HEK293 (cell line): Measurements from ENCODE around the gene AXIN1.

ENCODE experiments used
- CTCF ChIA-PET: fragments of 350-600 bp; formaldehyde crosslinking; extraction: SDS; loops from one replicate; lab custom pipeline; 2021; ENCODE audit warnings: antibody characterized with exemption; lab: Yijun Ruan, JAX
- POLR2A ChIA-PET: fragments of 300-600 bp; formaldehyde crosslinking; extraction: SDS; loops from one replicate; lab custom pipeline; 2020; ENCODE audit warnings: antibody characterized with exemption, inconsistent platforms; lab: Yijun Ruan, JAX
- H3K27ac ChIP-seq: fragments of 200-500 bp; sonication (Bioruptor generic); 2 replicates; pipeline ENCODE4 v1.5.1; 2014; ENCODE audit warnings: low read depth, low read length, control low read depth, inconsistent platforms; ENCODE audit errors: extremely low read depth
- H3K36me3 ChIP-seq, 2 experiments: fragments of 200-500 bp in 1 of 2; sonication (Bioruptor generic) in 1 of 2; 1 replicate in 1 of 2; 2 replicates in 1 of 2; pipeline ENCODE4 v1.5.1; 2014 to 2017; ENCODE audit warnings: inconsistent platforms in 2 of 2, low read length in 2 of 2; ENCODE audit not compliant: control insufficient read depth in 2 of 2, insufficient read depth in 1 of 2
- H3K4me1 ChIP-seq: fragments of 200-500 bp; sonication (Bioruptor generic); 2 replicates; pipeline ENCODE4 v1.5.1; 2014; ENCODE audit warnings: mild to moderate bottlenecking, low read length, inconsistent platforms; ENCODE audit not compliant: control insufficient read depth, insufficient read depth
- H3K4me3 ChIP-seq: 2 replicates; pipeline ENCODE4 v1.5.1; 2011; ENCODE audit warnings: low read depth, mild to moderate bottlenecking, control low read depth, low read length, moderate library complexity
- H3K9me3 ChIP-seq: fragments of 200-500 bp; sonication (Bioruptor generic); 2 replicates; pipeline ENCODE4 v1.5.1; 2014; ENCODE audit warnings: low read depth, low read length, inconsistent platforms; ENCODE audit not compliant: control insufficient read depth, insufficient read depth
- GLIS2 ChIP-seq: fragments of 450-650 bp; formaldehyde crosslinking; IDR thresholded peaks from 2 replicates; pipeline ENCODE4 v1.5.1; 2016; ENCODE audit warnings: missing biosample characterization, missing genetic modification characterization
- KLF16 ChIP-seq: fragments of 450-650 bp; formaldehyde crosslinking; IDR thresholded peaks from 2 replicates; pipeline ENCODE4 v1.5.1; 2017; ENCODE audit warnings: missing biosample characterization, missing genetic modification characterization
- KLF7 ChIP-seq: fragments of 450-650 bp; formaldehyde crosslinking; IDR thresholded peaks from 2 replicates; pipeline ENCODE4 v1.5.1; 2016; ENCODE audit warnings: missing biosample characterization, missing genetic modification characterization, borderline replicate concordance
- OSR2 ChIP-seq: fragments of 450-650 bp; formaldehyde crosslinking; IDR thresholded peaks from 2 replicates; pipeline ENCODE4 v1.5.1; 2016; ENCODE audit warnings: missing biosample characterization, missing genetic modification characterization
- REPIN1 ChIP-seq: fragments of 450-650 bp; formaldehyde crosslinking; IDR thresholded peaks from 2 replicates; pipeline ENCODE4 v1.5.1; 2017; ENCODE audit warnings: missing biosample characterization, missing genetic modification characterization, low read depth
- ZBTB7A ChIP-seq: fragments of 450-650 bp; formaldehyde crosslinking; IDR thresholded peaks from 2 replicates; pipeline ENCODE4 v1.5.1; 2016; ENCODE audit warnings: low read depth, missing biosample characterization, missing genetic modification characterization
- ZFP37 ChIP-seq: fragments of 450-650 bp; formaldehyde crosslinking; IDR thresholded peaks from 2 replicates; pipeline ENCODE4 v1.5.1; 2016; ENCODE audit warnings: missing biosample characterization, missing genetic modification characterization
- ZFP69B ChIP-seq: fragments of 450-650 bp; formaldehyde crosslinking; IDR thresholded peaks from 2 replicates; pipeline ENCODE4 v1.5.1; 2016; ENCODE audit warnings: missing biosample characterization, missing genetic modification characterization
- ZNF10 ChIP-seq: fragments of 450-650 bp; formaldehyde crosslinking; IDR thresholded peaks from 2 replicates; pipeline ENCODE4 v1.5.1; 2017; ENCODE audit warnings: missing biosample characterization, missing genetic modification characterization
- ZNF121 ChIP-seq: fragments of 450-650 bp; formaldehyde crosslinking; IDR thresholded peaks from 2 replicates; pipeline ENCODE4 v1.5.1; 2016; ENCODE audit warnings: missing biosample characterization, missing genetic modification characterization
- ZNF132 ChIP-seq: fragments of 450-650 bp; formaldehyde crosslinking; IDR thresholded peaks from 2 replicates; pipeline ENCODE4 v1.5.1; 2017; ENCODE audit warnings: missing biosample characterization, missing genetic modification characterization, borderline replicate concordance
- ZNF133 ChIP-seq: fragments of 450-650 bp; formaldehyde crosslinking; IDR thresholded peaks from 2 replicates; pipeline ENCODE4 v1.5.1; 2016; ENCODE audit warnings: missing biosample characterization, missing genetic modification characterization
- ZNF223 ChIP-seq: fragments of 450-650 bp; formaldehyde crosslinking; IDR thresholded peaks from 2 replicates; pipeline ENCODE4 v1.5.1; 2016; ENCODE audit warnings: missing biosample characterization, missing genetic modification characterization
- ZNF292 ChIP-seq: fragments of 450-650 bp; formaldehyde crosslinking; IDR thresholded peaks from 2 replicates; pipeline ENCODE4 v1.5.1; 2016; ENCODE audit warnings: low read depth, missing biosample characterization, missing genetic modification characterization, borderline replicate concordance
- ZNF514 ChIP-seq: fragments of 450-650 bp; formaldehyde crosslinking; IDR thresholded peaks from 2 replicates; pipeline ENCODE4 v1.5.1; 2016; ENCODE audit warnings: missing biosample characterization, missing genetic modification characterization
- ZNF544 ChIP-seq: fragments of 450-650 bp; formaldehyde crosslinking; IDR thresholded peaks from 2 replicates; pipeline ENCODE4 v1.5.0; 2017; ENCODE audit warnings: missing biosample characterization, missing genetic modification characterization
- ZNF558 ChIP-seq: fragments of 450-650 bp; formaldehyde crosslinking; IDR thresholded peaks from 2 replicates; pipeline ENCODE4 v1.5.1; 2016; ENCODE audit warnings: missing biosample characterization, missing genetic modification characterization
- ZNF585B ChIP-seq: fragments of 450-650 bp; formaldehyde crosslinking; IDR thresholded peaks from 2 replicates; pipeline ENCODE4 v1.5.1; 2016; ENCODE audit warnings: missing biosample characterization, missing genetic modification characterization
- ZNF596 ChIP-seq: fragments of 450-650 bp; IDR thresholded peaks from 2 replicates; pipeline ENCODE4 v1.5.0; 2018; ENCODE audit warnings: missing biosample characterization, mild to moderate bottlenecking, missing genetic modification characterization, moderate library complexity
- ZNF701 ChIP-seq: fragments of 450-650 bp; formaldehyde crosslinking; IDR thresholded peaks from 2 replicates; pipeline ENCODE4 v1.5.1; 2016; ENCODE audit warnings: missing biosample characterization, missing genetic modification characterization
- ZNF707 ChIP-seq: fragments of 450-650 bp; formaldehyde crosslinking; IDR thresholded peaks from 2 replicates; pipeline ENCODE4 v1.5.1; 2016; ENCODE audit warnings: missing biosample characterization, missing genetic modification characterization
- ZNF776 ChIP-seq: fragments of 450-650 bp; formaldehyde crosslinking; IDR thresholded peaks from 2 replicates; pipeline ENCODE4 v1.5.0; 2017; ENCODE audit warnings: missing biosample characterization, missing genetic modification characterization, borderline replicate concordance
- ZXDB ChIP-seq: fragments of 450-650 bp; formaldehyde crosslinking; IDR thresholded peaks from 2 replicates; pipeline ENCODE4 v1.5.1; 2016; ENCODE audit warnings: missing biosample characterization, missing genetic modification characterization
- TF ChIP-seq, protein P1 (sequence below): fragments of 450-650 bp; formaldehyde crosslinking; IDR thresholded peaks from 2 replicates; pipeline ENCODE4 v1.5.1; 2017; ENCODE audit warnings: missing biosample characterization, missing genetic modification characterization
- TF ChIP-seq, protein P2 (sequence below): fragments of 450-650 bp; formaldehyde crosslinking; IDR thresholded peaks from 2 replicates; pipeline ENCODE4 v1.5.1; 2016; ENCODE audit warnings: missing biosample characterization, missing genetic modification characterization
- TF ChIP-seq, protein P3 (sequence below): fragments of 450-650 bp; formaldehyde crosslinking; conservative IDR thresholded peaks from 2 replicates; pipeline ENCODE4 v1.5.1; 2016; ENCODE audit warnings: low read depth, missing biosample characterization, missing genetic modification characterization
- TF ChIP-seq, protein P4 (sequence below): fragments of 450-650 bp; formaldehyde crosslinking; IDR thresholded peaks from 2 replicates; pipeline ENCODE4 v1.5.1; 2017; ENCODE audit warnings: missing biosample characterization, missing genetic modification characterization

AXIN1 gene

DNA sequence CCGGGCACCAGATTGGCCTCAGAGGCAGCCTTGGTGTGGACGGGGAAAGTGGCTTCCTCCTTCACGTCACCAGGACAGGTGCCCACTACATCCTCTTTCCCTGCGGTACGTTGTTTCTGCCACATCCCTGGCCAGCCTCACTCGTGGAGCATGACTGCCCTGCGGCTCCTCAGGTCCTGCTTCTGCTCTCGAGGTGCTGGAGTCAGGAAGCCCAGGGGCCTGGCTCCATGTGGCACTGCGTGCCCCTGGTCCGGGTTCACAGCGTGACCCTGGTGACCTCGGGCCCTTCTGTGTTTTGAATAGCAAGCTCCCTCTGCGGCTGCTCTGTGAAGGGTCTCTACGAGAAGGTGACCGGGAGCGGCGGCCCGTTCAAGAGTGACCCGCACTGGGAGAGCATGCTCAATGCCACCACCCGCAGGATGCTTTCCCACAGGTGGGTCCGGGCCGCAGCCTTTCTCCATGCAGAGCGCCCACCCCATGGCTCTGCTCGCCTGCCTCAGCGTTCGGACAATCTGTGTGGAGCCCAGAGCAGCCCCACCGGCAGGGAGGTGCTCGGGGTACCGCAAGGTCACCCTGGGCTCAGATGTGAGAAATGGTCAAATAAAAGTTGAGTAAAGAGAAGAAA lies 90.3 kb downstream of the AXIN1 start:
- Histone ChIP-seq H3K27ac (no peak overlapping the region), H3K9me3 (no peaks in the 10 kb centered on the region), H3K4me1 (no peaks in the 10 kb centered on the region), H3K4me3 (no peak overlapping the region), H3K36me3 (peaks cover 0 to 55% of the 10 kb centered on the region in 2 experiments; a peak in 2 of 3 replicates)
- TF ChIP-seq OSR2 (tag by site-specific recombination) (no peak), ZNF514 (tag by site-specific recombination) (no peak), ZNF707 (tag by site-specific recombination) (no peak), ZNF133 (no peak), ZXDB (tag by site-specific recombination) (no peak), ZNF10 (tag by site-specific recombination) (no peak), ZBTB7A (tag by site-specific recombination) (no peak), REPIN1 (tag by site-specific recombination) (no peak), ZNF585B (tag by site-specific recombination) (no peak), ZNF132 (tag by site-specific recombination) (no peak), ZNF544 (tag by site-specific recombination) (no peak), KLF7 (tag by site-specific recombination) (no peak), ZFP69B (tag by site-specific recombination) (no peak), ZNF596 (tag by site-specific recombination) (no peak), ZNF223 (tag by site-specific recombination) (no peak), ZNF701 (tag by site-specific recombination) (no peak)
- TF ChIP-seq, protein P1, sequence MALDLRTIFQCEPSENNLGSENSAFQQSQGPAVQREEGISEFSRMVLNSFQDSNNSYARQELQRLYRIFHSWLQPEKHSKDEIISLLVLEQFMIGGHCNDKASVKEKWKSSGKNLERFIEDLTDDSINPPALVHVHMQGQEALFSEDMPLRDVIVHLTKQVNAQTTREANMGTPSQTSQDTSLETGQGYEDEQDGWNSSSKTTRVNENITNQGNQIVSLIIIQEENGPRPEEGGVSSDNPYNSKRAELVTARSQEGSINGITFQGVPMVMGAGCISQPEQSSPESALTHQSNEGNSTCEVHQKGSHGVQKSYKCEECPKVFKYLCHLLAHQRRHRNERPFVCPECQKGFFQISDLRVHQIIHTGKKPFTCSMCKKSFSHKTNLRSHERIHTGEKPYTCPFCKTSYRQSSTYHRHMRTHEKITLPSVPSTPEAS (tag by site-specific recombination), result no peak
- ChIA-PET POLR2A (no interaction called here), CTCF (interaction anchor here (0.9 kb wide), 1 partner anchor 8 kb away, joined by 3 read pairs; no protein-coding TSS in a partner anchor)

DNA sequence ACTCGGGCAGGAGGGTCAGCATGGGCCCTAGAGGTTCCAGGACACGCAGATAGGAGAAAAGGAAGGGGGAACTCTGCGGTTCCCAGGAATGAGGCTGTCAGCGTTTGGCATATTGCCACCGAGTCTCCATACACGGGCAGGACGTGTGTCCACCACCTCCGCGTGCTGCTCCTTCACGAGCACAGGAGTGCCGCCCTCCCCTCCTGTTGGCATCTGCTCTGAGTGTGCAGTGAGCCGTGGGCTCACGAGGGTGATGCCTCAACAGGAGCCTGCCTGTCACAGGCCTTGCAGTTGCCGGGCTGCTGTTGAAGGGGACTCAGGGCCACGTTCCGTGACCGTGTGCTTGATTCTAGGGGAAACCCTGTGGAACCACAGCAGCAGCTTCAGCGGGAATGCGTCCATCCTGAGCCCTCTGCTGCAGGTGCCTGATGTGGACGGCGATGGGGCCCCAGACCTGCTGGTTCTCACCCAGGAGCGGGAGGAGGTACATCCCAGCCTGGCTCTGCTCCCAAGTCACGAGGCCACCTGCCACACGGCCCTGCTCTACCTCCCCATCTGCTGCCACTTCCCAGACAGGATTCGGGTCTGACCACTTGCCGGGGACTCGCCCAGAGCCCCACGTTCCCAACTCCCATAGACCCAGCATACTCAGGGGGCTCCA lies 91.4 kb downstream of the AXIN1 start:
- H3K4me3 ChIP-seq, result no peak overlapping the region
- no peaks in the 10 kb centered on the region for H3K4me1 ChIP-seq
- POLR2A ChIA-PET, result no interaction called here
- H3K27ac ChIP-seq, result no peak overlapping the region
- no peaks in the 10 kb centered on the region for H3K9me3 ChIP-seq
- peaks cover 0 to 56% of the 10 kb centered on the region in 2 experiments; a peak in 2 of 3 replicates for H3K36me3 ChIP-seq
- CTCF ChIA-PET, result no interaction called here
- TF ChIP-seq ZFP37, result no peak
- TF ChIP-seq ZNF292 (tag by site-specific recombination), result no peak
- TF ChIP-seq ZNF558 (tag by site-specific recombination), result no peak
- TF ChIP-seq, protein P2, sequence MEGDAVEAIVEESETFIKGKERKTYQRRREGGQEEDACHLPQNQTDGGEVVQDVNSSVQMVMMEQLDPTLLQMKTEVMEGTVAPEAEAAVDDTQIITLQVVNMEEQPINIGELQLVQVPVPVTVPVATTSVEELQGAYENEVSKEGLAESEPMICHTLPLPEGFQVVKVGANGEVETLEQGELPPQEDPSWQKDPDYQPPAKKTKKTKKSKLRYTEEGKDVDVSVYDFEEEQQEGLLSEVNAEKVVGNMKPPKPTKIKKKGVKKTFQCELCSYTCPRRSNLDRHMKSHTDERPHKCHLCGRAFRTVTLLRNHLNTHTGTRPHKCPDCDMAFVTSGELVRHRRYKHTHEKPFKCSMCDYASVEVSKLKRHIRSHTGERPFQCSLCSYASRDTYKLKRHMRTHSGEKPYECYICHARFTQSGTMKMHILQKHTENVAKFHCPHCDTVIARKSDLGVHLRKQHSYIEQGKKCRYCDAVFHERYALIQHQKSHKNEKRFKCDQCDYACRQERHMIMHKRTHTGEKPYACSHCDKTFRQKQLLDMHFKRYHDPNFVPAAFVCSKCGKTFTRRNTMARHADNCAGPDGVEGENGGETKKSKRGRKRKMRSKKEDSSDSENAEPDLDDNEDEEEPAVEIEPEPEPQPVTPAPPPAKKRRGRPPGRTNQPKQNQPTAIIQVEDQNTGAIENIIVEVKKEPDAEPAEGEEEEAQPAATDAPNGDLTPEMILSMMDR (tag by site-specific recombination), result no peak
- no peak for TF ChIP-seq ZNF776
- no peak for TF ChIP-seq KLF16 (tag by site-specific recombination)
- TF ChIP-seq GLIS2 (tag by site-specific recombination), result no peak
- TF ChIP-seq ZNF121 (tag by site-specific recombination), result no peak
- TF ChIP-seq, protein P3, sequence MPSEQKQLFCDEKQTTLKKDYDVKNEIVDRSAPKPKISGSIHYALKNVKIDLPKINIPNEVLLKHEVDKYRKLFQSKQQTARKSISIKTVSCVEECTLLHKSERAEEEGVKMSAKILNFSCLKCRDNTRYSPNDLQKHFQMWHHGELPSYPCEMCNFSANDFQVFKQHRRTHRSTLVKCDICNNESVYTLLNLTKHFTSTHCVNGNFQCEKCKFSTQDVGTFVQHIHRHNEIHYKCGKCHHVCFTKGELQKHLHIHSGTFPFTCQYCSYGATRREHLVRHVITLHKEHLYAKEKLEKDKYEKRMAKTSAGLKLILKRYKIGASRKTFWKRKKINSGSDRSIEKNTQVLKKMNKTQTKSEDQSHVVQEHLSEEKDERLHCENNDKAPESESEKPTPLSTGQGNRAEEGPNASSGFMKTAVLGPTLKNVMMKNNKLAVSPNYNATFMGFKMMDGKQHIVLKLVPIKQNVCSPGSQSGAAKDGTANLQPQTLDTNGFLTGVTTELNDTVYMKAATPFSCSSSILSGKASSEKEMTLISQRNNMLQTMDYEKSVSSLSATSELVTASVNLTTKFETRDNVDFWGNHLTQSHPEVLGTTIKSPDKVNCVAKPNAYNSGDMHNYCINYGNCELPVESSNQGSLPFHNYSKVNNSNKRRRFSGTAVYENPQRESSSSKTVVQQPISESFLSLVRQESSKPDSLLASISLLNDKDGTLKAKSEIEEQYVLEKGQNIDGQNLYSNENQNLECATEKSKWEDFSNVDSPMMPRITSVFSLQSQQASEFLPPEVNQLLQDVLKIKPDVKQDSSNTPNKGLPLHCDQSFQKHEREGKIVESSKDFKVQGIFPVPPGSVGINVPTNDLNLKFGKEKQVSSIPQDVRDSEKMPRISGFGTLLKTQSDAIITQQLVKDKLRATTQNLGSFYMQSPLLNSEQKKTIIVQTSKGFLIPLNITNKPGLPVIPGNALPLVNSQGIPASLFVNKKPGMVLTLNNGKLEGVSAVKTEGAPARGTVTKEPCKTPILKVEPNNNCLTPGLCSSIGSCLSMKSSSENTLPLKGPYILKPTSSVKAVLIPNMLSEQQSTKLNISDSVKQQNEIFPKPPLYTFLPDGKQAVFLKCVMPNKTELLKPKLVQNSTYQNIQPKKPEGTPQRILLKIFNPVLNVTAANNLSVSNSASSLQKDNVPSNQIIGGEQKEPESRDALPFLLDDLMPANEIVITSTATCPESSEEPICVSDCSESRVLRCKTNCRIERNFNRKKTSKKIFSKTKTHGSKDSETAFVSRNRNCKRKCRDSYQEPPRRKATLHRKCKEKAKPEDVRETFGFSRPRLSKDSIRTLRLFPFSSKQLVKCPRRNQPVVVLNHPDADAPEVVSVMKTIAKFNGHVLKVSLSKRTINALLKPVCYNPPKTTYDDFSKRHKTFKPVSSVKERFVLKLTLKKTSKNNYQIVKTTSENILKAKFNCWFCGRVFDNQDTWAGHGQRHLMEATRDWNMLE (tag by site-specific recombination), result no peak
- TF ChIP-seq, protein P4, sequence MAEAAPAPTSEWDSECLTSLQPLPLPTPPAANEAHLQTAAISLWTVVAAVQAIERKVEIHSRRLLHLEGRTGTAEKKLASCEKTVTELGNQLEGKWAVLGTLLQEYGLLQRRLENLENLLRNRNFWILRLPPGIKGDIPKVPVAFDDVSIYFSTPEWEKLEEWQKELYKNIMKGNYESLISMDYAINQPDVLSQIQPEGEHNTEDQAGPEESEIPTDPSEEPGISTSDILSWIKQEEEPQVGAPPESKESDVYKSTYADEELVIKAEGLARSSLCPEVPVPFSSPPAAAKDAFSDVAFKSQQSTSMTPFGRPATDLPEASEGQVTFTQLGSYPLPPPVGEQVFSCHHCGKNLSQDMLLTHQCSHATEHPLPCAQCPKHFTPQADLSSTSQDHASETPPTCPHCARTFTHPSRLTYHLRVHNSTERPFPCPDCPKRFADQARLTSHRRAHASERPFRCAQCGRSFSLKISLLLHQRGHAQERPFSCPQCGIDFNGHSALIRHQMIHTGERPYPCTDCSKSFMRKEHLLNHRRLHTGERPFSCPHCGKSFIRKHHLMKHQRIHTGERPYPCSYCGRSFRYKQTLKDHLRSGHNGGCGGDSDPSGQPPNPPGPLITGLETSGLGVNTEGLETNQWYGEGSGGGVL (tag by site-specific recombination), result no peak
